ENCODE results near the gene LTB4R. TPM values are rescaled to one million over a fixed set of nuclear protein-coding genes. Genes with fewer than 3 reads are reported as not detected.

The LTB4R gene
- total RNA-seq, 1 experiment from 2014 or later: 9.4 TPM

DNA sequence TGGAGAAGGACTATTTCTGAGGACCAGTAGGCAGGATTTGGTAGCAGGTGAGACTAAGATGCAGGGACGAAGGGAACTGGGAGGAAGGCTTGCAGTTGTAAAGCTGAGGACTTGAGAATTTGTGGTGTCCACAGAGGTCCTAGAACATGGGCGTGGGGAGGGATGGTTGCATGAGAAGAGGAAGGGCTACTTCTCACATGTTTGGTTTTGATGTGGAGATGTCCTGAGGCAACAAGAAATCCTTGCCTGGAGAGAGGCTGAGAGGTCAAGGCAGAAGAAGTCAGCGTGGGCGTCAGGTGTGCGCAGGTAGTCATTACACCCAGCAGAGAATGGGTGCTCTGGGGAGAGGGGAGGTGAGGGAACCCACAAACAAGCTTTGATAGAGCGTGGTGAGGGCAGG is 34.2 kb upstream of the LTB4R start (continued):
- TF ChIP-seq TEAD4 (CRISPR knock-in tag; IDR thresholded peaks at IDR 0.05) (no peak), PRRX2 (CRISPR knock-in tag; IDR thresholded peaks at IDR 0.05) (no peak), FOXP1 (CRISPR knock-in tag; IDR thresholded peaks at IDR 0.05; ENCODE audit: borderline replicate concordance) (no peak)
- TF ChIP-seq, protein P1, sequence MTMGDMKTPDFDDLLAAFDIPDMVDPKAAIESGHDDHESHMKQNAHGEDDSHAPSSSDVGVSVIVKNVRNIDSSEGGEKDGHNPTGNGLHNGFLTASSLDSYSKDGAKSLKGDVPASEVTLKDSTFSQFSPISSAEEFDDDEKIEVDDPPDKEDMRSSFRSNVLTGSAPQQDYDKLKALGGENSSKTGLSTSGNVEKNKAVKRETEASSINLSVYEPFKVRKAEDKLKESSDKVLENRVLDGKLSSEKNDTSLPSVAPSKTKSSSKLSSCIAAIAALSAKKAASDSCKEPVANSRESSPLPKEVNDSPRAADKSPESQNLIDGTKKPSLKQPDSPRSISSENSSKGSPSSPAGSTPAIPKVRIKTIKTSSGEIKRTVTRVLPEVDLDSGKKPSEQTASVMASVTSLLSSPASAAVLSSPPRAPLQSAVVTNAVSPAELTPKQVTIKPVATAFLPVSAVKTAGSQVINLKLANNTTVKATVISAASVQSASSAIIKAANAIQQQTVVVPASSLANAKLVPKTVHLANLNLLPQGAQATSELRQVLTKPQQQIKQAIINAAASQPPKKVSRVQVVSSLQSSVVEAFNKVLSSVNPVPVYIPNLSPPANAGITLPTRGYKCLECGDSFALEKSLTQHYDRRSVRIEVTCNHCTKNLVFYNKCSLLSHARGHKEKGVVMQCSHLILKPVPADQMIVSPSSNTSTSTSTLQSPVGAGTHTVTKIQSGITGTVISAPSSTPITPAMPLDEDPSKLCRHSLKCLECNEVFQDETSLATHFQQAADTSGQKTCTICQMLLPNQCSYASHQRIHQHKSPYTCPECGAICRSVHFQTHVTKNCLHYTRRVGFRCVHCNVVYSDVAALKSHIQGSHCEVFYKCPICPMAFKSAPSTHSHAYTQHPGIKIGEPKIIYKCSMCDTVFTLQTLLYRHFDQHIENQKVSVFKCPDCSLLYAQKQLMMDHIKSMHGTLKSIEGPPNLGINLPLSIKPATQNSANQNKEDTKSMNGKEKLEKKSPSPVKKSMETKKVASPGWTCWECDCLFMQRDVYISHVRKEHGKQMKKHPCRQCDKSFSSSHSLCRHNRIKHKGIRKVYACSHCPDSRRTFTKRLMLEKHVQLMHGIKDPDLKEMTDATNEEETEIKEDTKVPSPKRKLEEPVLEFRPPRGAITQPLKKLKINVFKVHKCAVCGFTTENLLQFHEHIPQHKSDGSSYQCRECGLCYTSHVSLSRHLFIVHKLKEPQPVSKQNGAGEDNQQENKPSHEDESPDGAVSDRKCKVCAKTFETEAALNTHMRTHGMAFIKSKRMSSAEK (CRISPR knock-in tag; IDR thresholded peaks at IDR 0.05; ENCODE audit: borderline replicate concordance): no peak
- TF ChIP-seq, protein P2, sequence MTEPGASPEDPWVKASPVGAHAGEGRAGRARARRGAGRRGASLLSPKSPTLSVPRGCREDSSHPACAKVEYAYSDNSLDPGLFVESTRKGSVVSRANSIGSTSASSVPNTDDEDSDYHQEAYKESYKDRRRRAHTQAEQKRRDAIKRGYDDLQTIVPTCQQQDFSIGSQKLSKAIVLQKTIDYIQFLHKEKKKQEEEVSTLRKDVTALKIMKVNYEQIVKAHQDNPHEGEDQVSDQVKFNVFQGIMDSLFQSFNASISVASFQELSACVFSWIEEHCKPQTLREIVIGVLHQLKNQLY (CRISPR knock-in tag; IDR thresholded peaks at IDR 0.05): no peak

DNA sequence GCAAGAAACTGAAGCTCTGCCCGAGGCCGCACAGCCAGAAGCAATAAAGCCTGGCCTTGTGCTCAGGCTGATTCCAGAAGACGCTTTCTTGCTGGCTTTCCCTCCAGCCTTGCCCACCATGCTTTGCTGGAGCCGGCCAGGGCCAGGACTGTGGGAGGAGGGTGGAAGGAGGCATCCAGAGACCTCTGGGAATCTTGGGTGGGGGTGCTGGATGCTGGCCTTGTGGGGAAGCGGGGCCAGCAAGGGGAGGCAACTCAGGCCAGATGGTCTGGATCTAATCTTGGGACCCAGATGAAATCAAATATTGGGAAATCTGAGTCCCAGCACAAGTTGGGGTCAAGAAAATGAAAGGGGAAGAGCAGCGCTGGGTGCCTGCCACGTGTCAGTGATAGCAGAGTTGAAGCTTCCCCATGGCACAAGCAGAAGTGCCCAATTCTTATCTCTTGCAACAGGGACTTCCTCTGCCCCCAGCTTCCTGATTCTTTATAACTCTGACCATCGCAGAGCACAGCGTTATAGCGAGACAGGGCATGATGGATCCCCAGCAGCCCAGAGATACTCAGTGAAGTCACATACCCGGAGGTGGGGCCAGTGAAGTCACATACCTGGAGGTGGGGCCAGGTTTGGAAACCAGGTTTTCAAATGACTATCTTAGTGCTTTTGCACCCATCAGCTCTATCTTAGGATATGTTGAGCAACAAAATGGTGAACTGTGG is 33.5 kb upstream of the LTB4R start:
- Mint-ChIP-seq H3K27ac (no peak overlapping the region), H3K27me3 (ENCODE audit: low read depth) (no peaks in the 10 kb centered on the region), H3K4me3 (no peak overlapping the region), H3K4me1 (peaks cover 7% of the 10 kb centered on the region), H3K9me3 (no peaks in the 10 kb centered on the region), H3K36me3 (no peaks in the 10 kb centered on the region)
- DNase-seq (ENCODE audit: low spot score) (no peak), ATAC-seq (no peak)
- ChIA-PET CTCF (interaction anchor here (1.3 to 1.8 kb wide), 2 partner anchors 19 to 22 kb away, joined by 4 to 12 read pairs; partner anchors contain the start of genes DHRS1 and NOP9), POLR2A (no interaction called here)
- TF ChIP-seq, protein P3, sequence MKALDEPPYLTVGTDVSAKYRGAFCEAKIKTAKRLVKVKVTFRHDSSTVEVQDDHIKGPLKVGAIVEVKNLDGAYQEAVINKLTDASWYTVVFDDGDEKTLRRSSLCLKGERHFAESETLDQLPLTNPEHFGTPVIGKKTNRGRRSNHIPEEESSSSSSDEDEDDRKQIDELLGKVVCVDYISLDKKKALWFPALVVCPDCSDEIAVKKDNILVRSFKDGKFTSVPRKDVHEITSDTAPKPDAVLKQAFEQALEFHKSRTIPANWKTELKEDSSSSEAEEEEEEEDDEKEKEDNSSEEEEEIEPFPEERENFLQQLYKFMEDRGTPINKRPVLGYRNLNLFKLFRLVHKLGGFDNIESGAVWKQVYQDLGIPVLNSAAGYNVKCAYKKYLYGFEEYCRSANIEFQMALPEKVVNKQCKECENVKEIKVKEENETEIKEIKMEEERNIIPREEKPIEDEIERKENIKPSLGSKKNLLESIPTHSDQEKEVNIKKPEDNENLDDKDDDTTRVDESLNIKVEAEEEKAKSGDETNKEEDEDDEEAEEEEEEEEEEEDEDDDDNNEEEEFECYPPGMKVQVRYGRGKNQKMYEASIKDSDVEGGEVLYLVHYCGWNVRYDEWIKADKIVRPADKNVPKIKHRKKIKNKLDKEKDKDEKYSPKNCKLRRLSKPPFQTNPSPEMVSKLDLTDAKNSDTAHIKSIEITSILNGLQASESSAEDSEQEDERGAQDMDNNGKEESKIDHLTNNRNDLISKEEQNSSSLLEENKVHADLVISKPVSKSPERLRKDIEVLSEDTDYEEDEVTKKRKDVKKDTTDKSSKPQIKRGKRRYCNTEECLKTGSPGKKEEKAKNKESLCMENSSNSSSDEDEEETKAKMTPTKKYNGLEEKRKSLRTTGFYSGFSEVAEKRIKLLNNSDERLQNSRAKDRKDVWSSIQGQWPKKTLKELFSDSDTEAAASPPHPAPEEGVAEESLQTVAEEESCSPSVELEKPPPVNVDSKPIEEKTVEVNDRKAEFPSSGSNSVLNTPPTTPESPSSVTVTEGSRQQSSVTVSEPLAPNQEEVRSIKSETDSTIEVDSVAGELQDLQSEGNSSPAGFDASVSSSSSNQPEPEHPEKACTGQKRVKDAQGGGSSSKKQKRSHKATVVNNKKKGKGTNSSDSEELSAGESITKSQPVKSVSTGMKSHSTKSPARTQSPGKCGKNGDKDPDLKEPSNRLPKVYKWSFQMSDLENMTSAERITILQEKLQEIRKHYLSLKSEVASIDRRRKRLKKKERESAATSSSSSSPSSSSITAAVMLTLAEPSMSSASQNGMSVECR (CRISPR knock-in tag; IDR thresholded peaks at IDR 0.05; ENCODE audit: borderline replicate concordance): no peak
- TF ChIP-seq, protein P4, sequence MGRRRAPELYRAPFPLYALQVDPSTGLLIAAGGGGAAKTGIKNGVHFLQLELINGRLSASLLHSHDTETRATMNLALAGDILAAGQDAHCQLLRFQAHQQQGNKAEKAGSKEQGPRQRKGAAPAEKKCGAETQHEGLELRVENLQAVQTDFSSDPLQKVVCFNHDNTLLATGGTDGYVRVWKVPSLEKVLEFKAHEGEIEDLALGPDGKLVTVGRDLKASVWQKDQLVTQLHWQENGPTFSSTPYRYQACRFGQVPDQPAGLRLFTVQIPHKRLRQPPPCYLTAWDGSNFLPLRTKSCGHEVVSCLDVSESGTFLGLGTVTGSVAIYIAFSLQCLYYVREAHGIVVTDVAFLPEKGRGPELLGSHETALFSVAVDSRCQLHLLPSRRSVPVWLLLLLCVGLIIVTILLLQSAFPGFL (CRISPR knock-in tag; IDR thresholded peaks at IDR 0.05; ENCODE audit: borderline replicate concordance): no peak
- TF ChIP-seq JUN (CRISPR knock-in tag; IDR thresholded peaks at IDR 0.05) (no peak), ZBTB21 (CRISPR knock-in tag; IDR thresholded peaks at IDR 0.05; ENCODE audit: borderline replicate concordance) (no peak), ZNF219 (CRISPR knock-in tag; IDR thresholded peaks at IDR 0.05; ENCODE audit: borderline replicate concordance) (no peak), GTF2I (CRISPR knock-in tag; conservative IDR thresholded peaks at IDR 0.05) (no peak), MYBL2 (CRISPR knock-in tag; IDR thresholded peaks at IDR 0.05) (no peak)
- TF ChIP-seq, protein P5, sequence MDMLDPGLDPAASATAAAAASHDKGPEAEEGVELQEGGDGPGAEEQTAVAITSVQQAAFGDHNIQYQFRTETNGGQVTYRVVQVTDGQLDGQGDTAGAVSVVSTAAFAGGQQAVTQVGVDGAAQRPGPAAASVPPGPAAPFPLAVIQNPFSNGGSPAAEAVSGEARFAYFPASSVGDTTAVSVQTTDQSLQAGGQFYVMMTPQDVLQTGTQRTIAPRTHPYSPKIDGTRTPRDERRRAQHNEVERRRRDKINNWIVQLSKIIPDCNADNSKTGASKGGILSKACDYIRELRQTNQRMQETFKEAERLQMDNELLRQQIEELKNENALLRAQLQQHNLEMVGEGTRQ (CRISPR knock-in tag; IDR thresholded peaks at IDR 0.05): no peak
- TF ChIP-seq, protein P1 (CRISPR knock-in tag; IDR thresholded peaks at IDR 0.05; ENCODE audit: borderline replicate concordance): no peak
- TF ChIP-seq, protein P6, sequence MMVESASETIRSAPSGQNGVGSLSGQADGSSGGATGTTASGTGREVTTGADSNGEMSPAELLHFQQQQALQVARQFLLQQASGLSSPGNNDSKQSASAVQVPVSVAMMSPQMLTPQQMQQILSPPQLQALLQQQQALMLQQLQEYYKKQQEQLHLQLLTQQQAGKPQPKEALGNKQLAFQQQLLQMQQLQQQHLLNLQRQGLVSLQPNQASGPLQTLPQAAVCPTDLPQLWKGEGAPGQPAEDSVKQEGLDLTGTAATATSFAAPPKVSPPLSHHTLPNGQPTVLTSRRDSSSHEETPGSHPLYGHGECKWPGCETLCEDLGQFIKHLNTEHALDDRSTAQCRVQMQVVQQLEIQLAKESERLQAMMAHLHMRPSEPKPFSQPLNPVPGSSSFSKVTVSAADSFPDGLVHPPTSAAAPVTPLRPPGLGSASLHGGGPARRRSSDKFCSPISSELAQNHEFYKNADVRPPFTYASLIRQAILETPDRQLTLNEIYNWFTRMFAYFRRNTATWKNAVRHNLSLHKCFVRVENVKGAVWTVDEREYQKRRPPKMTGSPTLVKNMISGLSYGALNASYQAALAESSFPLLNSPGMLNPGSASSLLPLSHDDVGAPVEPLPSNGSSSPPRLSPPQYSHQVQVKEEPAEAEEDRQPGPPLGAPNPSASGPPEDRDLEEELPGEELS (CRISPR knock-in tag; IDR thresholded peaks at IDR 0.05): no peak

All from WTC11 (cell line).